ENCODE results near the gene TRIB2.

The TRIB2 gene

GRCh38 chr2:12694990-12695774, 21.6 kb upstream of the TRIB2 start:
- H3K9me3 ChIP-seq (ENCODE audit: control insufficient read depth in 5 of 5, low read length in 5 of 5), result peaks cover 3 to 7% (median 6%) of the 10 kb centered on the region in 5 donors
- no peak overlapping the region for H3K27ac ChIP-seq (ENCODE audit: low read depth, low read length)
- no peak overlapping the region for H3K4me3 ChIP-seq (ENCODE audit: low read depth in 1 of 5, low read length in 5 of 5)
- no peaks in the 10 kb centered on the region for H3K36me3 ChIP-seq (ENCODE audit: control insufficient read depth in 5 of 5, insufficient read depth in 5 of 5, low read length in 5 of 5)
- H3K27me3 ChIP-seq (ENCODE audit: control insufficient read depth in 5 of 5, insufficient read depth in 4 of 5, low read length in 5 of 5), result no peaks in the 10 kb centered on the region
- H3K9ac ChIP-seq (ENCODE audit: low read length in 5 of 5), result no peak overlapping the region
- no peaks in the 10 kb centered on the region for H3K4me1 ChIP-seq (ENCODE audit: control insufficient read depth in 5 of 5, insufficient read depth in 5 of 5, low read length in 5 of 5)

- H3K36me3 ChIP-seq (ENCODE audit: control insufficient read depth in 5 of 5, insufficient read depth in 5 of 5, low read length in 5 of 5), result no peaks in the 10 kb centered on the region
- no peak overlapping the region for H3K4me3 ChIP-seq (ENCODE audit: low read depth in 1 of 5, low read length in 5 of 5)
- no peaks in the 10 kb centered on the region for H3K9me3 ChIP-seq (ENCODE audit: control insufficient read depth in 5 of 5, low read length in 5 of 5)
- no peak overlapping the region for H3K9ac ChIP-seq (ENCODE audit: low read length in 5 of 5)
- H3K27me3 ChIP-seq (ENCODE audit: control insufficient read depth in 5 of 5, insufficient read depth in 4 of 5, low read length in 5 of 5), result no peaks in the 10 kb centered on the region
- H3K27ac ChIP-seq (ENCODE audit: low read depth, low read length), result no peak overlapping the region
- H3K4me1 ChIP-seq (ENCODE audit: control insufficient read depth in 5 of 5, insufficient read depth in 5 of 5, low read length in 5 of 5), result peaks cover under 1 to 8% (median 3%) of the 10 kb centered on the region in 5 donors
Observed at GRCh38 chr2:12697617-12698016, 19.1 kb upstream of the TRIB2 start.

GRCh38 chr2:12700989-12701388, 15.7 kb upstream of the TRIB2 start:
- Histone ChIP-seq H3K4me3 (ENCODE audit: low read depth in 1 of 5, low read length in 5 of 5) (no peak overlapping the region), H3K4me1 (ENCODE audit: control insufficient read depth in 5 of 5, insufficient read depth in 5 of 5, low read length in 5 of 5) (peaks cover 3 to 14% (median 9%) of the 10 kb centered on the region in 5 donors), H3K27ac (ENCODE audit: low read depth, low read length) (no peak overlapping the region), H3K9ac (ENCODE audit: low read length in 5 of 5) (no peak overlapping the region), H3K27me3 (ENCODE audit: control insufficient read depth in 5 of 5, insufficient read depth in 4 of 5, low read length in 5 of 5) (no peaks in the 10 kb centered on the region), H3K9me3 (ENCODE audit: control insufficient read depth in 5 of 5, low read length in 5 of 5) (peaks cover 0 to 4% (median 0%) of the 10 kb centered on the region in 5 donors), H3K36me3 (ENCODE audit: control insufficient read depth in 5 of 5, insufficient read depth in 5 of 5, low read length in 5 of 5) (no peaks in the 10 kb centered on the region)

GRCh38 chr2:12701786-12702167, 15.0 kb upstream of the TRIB2 start:
- H3K4me1 ChIP-seq (ENCODE audit: control insufficient read depth in 5 of 5, insufficient read depth in 5 of 5, low read length in 5 of 5), result peaks cover 3 to 14% (median 9%) of the 10 kb centered on the region in 5 donors
- H3K27me3 ChIP-seq (ENCODE audit: control insufficient read depth in 5 of 5, insufficient read depth in 4 of 5, low read length in 5 of 5), result no peaks in the 10 kb centered on the region
- H3K4me3 ChIP-seq (ENCODE audit: low read depth in 1 of 5, low read length in 5 of 5), result no peak overlapping the region
- H3K9ac ChIP-seq (ENCODE audit: low read length in 5 of 5), result no peak overlapping the region
- H3K9me3 ChIP-seq (ENCODE audit: control insufficient read depth in 5 of 5, low read length in 5 of 5), result peaks cover 0 to 4% (median 0%) of the 10 kb centered on the region in 5 donors
- no peak overlapping the region for H3K27ac ChIP-seq (ENCODE audit: low read depth, low read length)
- no peaks in the 10 kb centered on the region for H3K36me3 ChIP-seq (ENCODE audit: control insufficient read depth in 5 of 5, insufficient read depth in 5 of 5, low read length in 5 of 5)

- Histone ChIP-seq H3K4me3 (ENCODE audit: low read depth in 1 of 5, low read length in 5 of 5) (no peak overlapping the region), H3K9me3 (ENCODE audit: control insufficient read depth in 5 of 5, low read length in 5 of 5) (peaks cover 0 to 4% (median 0%) of the 10 kb centered on the region in 5 donors), H3K27me3 (ENCODE audit: control insufficient read depth in 5 of 5, insufficient read depth in 4 of 5, low read length in 5 of 5) (no peaks in the 10 kb centered on the region), H3K27ac (ENCODE audit: low read depth, low read length) (no peak overlapping the region), H3K9ac (ENCODE audit: low read length in 5 of 5) (no peak overlapping the region), H3K4me1 (ENCODE audit: control insufficient read depth in 5 of 5, insufficient read depth in 5 of 5, low read length in 5 of 5) (peaks cover 3 to 14% (median 9%) of the 10 kb centered on the region in 5 donors), H3K36me3 (ENCODE audit: control insufficient read depth in 5 of 5, insufficient read depth in 5 of 5, low read length in 5 of 5) (no peaks in the 10 kb centered on the region)
Observed at GRCh38 chr2:12702168-12703121, 14.3 kb upstream of the TRIB2 start.

GRCh38 chr2:12704378-12704777, 12.4 kb upstream of the TRIB2 start:
- H3K27ac ChIP-seq (ENCODE audit: low read depth, low read length), result no peak overlapping the region

GRCh38 chr2:12705230-12705629, 11.5 kb upstream of the TRIB2 start:
- no peak overlapping the region for H3K4me3 ChIP-seq (ENCODE audit: low read depth in 1 of 5, low read length in 5 of 5)
- H3K4me1 ChIP-seq (ENCODE audit: control insufficient read depth in 5 of 5, insufficient read depth in 5 of 5, low read length in 5 of 5), result peaks cover 5 to 22% (median 9%) of the 10 kb centered on the region in 5 donors
- H3K27ac ChIP-seq (ENCODE audit: low read depth, low read length), result no peak overlapping the region
- no peaks in the 10 kb centered on the region for H3K36me3 ChIP-seq (ENCODE audit: control insufficient read depth in 5 of 5, insufficient read depth in 5 of 5, low read length in 5 of 5)
- no peaks in the 10 kb centered on the region for H3K27me3 ChIP-seq (ENCODE audit: control insufficient read depth in 5 of 5, insufficient read depth in 4 of 5, low read length in 5 of 5)
- H3K9ac ChIP-seq (ENCODE audit: low read length in 5 of 5), result no peak overlapping the region
- peaks cover 0 to 4% (median 0%) of the 10 kb centered on the region in 5 donors for H3K9me3 ChIP-seq (ENCODE audit: control insufficient read depth in 5 of 5, low read length in 5 of 5)

More at GRCh38 chr2:12704378-12704777, 12.4 kb upstream of the TRIB2 start:
- peaks cover 3 to 14% (median 9%) of the 10 kb centered on the region in 5 donors for H3K4me1 ChIP-seq (ENCODE audit: control insufficient read depth in 5 of 5, insufficient read depth in 5 of 5, low read length in 5 of 5)
- H3K4me3 ChIP-seq (ENCODE audit: low read depth in 1 of 5, low read length in 5 of 5), result no peak overlapping the region
- no peaks in the 10 kb centered on the region for H3K27me3 ChIP-seq (ENCODE audit: control insufficient read depth in 5 of 5, insufficient read depth in 4 of 5, low read length in 5 of 5)
- no peaks in the 10 kb centered on the region for H3K36me3 ChIP-seq (ENCODE audit: control insufficient read depth in 5 of 5, insufficient read depth in 5 of 5, low read length in 5 of 5)
- peaks cover 0 to 4% (median 0%) of the 10 kb centered on the region in 5 donors for H3K9me3 ChIP-seq (ENCODE audit: control insufficient read depth in 5 of 5, low read length in 5 of 5)
- no peak overlapping the region for H3K9ac ChIP-seq (ENCODE audit: low read length in 5 of 5)

- H3K9ac ChIP-seq (ENCODE audit: low read length in 5 of 5), result no peak overlapping the region
- H3K27me3 ChIP-seq (ENCODE audit: control insufficient read depth in 5 of 5, insufficient read depth in 4 of 5, low read length in 5 of 5), result no peaks in the 10 kb centered on the region
- no peak overlapping the region for H3K27ac ChIP-seq (ENCODE audit: low read depth, low read length)
- H3K9me3 ChIP-seq (ENCODE audit: control insufficient read depth in 5 of 5, low read length in 5 of 5), result peaks cover 0 to 4% (median 0%) of the 10 kb centered on the region in 5 donors
- no peak overlapping the region for H3K4me3 ChIP-seq (ENCODE audit: low read depth in 1 of 5, low read length in 5 of 5)
- H3K4me1 ChIP-seq (ENCODE audit: control insufficient read depth in 5 of 5, insufficient read depth in 5 of 5, low read length in 5 of 5), result peaks cover 5 to 25% (median 9%) of the 10 kb centered on the region in 5 donors
- H3K36me3 ChIP-seq (ENCODE audit: control insufficient read depth in 5 of 5, insufficient read depth in 5 of 5, low read length in 5 of 5), result no peaks in the 10 kb centered on the region
Observed at GRCh38 chr2:12705742-12706141, 11.0 kb upstream of the TRIB2 start.

- Histone ChIP-seq H3K4me3 (ENCODE audit: low read depth in 1 of 5, low read length in 5 of 5) (no peak overlapping the region), H3K9ac (ENCODE audit: low read length in 5 of 5) (no peak overlapping the region), H3K4me1 (ENCODE audit: control insufficient read depth in 5 of 5, insufficient read depth in 5 of 5, low read length in 5 of 5) (peaks cover 0 to 12% (median 2%) of the 10 kb centered on the region in 5 donors), H3K36me3 (ENCODE audit: control insufficient read depth in 5 of 5, insufficient read depth in 5 of 5, low read length in 5 of 5) (no peaks in the 10 kb centered on the region), H3K27me3 (ENCODE audit: control insufficient read depth in 5 of 5, insufficient read depth in 4 of 5, low read length in 5 of 5) (no peaks in the 10 kb centered on the region), H3K27ac (ENCODE audit: low read depth, low read length) (no peak overlapping the region), H3K9me3 (ENCODE audit: control insufficient read depth in 5 of 5, low read length in 5 of 5) (peaks cover 0 to 4% (median 0%) of the 10 kb centered on the region in 5 donors)
Observed at GRCh38 chr2:12708508-12709206, 8.1 kb upstream of the TRIB2 start.
